HCT116 (cell line): ENCODE results near the gene FLNB.

Source experiments
- CBX3 ChIP-seq: IDR thresholded peaks from 2 replicates; pipeline ENCODE4 v1.6.1; 2012; ENCODE audit warnings: low read depth
- CTCF ChIP-seq, 3 experiments: fragments of 200-600 bp in 1 of 3; sonication (generic) in 1 of 3; IDR thresholded peaks in 2 of 3; conservative IDR thresholded peaks in 1 of 3; 2 replicates each; pipeline ENCODE4 v1.5.1; 2012 to 2017; ENCODE audit warnings: low read depth in 2 of 3, low read length in 2 of 3, antibody characterized with exemption in 1 of 3, borderline replicate concordance in 1 of 3, control low read depth in 1 of 3, mild to moderate bottlenecking in 1 of 3, mixed read lengths in 1 of 3, mixed run types in 1 of 3, moderate library complexity in 1 of 3; ENCODE audit not compliant: insufficient read depth in 1 of 3
- EGR1 ChIP-seq: IDR thresholded peaks from 2 replicates; pipeline ENCODE4 v1.6.1; 2012; ENCODE audit warnings: low read depth
- EZH2phosphoT487 ChIP-seq: fragments of 200-600 bp; IDR thresholded peaks from 2 replicates; pipeline ENCODE4 v1.6.1; 2018; ENCODE audit warnings: antibody characterized with exemption, borderline replicate concordance
- JUND ChIP-seq: IDR thresholded peaks from 2 replicates; pipeline ENCODE4 v1.6.1; 2012

- TF ChIP-seq EZH2phosphoT487 (no peak), EGR1 (no peak), CTCF (IDR thresholded peaks at IDR 0.05 in 2 of 3, conservative IDR thresholded peaks at IDR 0.05 in 1 of 3; ENCODE audit: borderline replicate concordance in 1 of 3, insufficient read depth in 1 of 3, low read depth in 2 of 3, low read length in 2 of 3) (no peak), JUND (no peak), CBX3 (no peak)
Observed at GRCh38 chr3:57963811-57964346, 44.3 kb upstream of the FLNB start.
